Osteocyte (in vitro differentiated cells): ENCODE data around the gene GMDS. TPM values are rescaled to one million over a fixed set of nuclear protein-coding genes. Genes with fewer than 3 reads are reported as not detected.

Source experiments
- DNase-seq: peaks from one replicate; pipeline ENCODE4 v3.0.0; 2021; ENCODE audit warnings: mixed read lengths; ENCODE audit not compliant: unreplicated experiment; ENCODE audit errors: extremely low spot score
- H3K27ac Mint-ChIP-seq: one replicate; pipeline ENCODE4 v1.8.0; 2021; ENCODE audit warnings: mild to moderate bottlenecking, mixed read lengths; ENCODE audit not compliant: unreplicated experiment
- H3K27me3 Mint-ChIP-seq: one replicate; pipeline ENCODE4 v1.8.0; 2021; ENCODE audit warnings: mixed read lengths; ENCODE audit not compliant: unreplicated experiment
- H3K36me3 Mint-ChIP-seq: one replicate; pipeline ENCODE4 v1.8.0; 2021; ENCODE audit warnings: mixed read lengths; ENCODE audit not compliant: unreplicated experiment
- H3K4me1 Mint-ChIP-seq: one replicate; pipeline ENCODE4 v1.8.0; 2021; ENCODE audit warnings: mixed read lengths; ENCODE audit not compliant: unreplicated experiment
- H3K4me3 Mint-ChIP-seq: one replicate; pipeline ENCODE4 v1.8.0; 2021; ENCODE audit warnings: mild to moderate bottlenecking, moderate library complexity, mixed read lengths; ENCODE audit not compliant: unreplicated experiment
- H3K9me3 Mint-ChIP-seq: one replicate; pipeline ENCODE4 v1.8.0; 2021; ENCODE audit warnings: mixed read lengths; ENCODE audit not compliant: unreplicated experiment
- total RNA-seq: library from RNA; stranded (reverse); gene quantifications from 2 replicates; pipeline ENCODE4 v1.2.1, GENCODE V29; 2021
- TF ChIP-seq, protein P1 (sequence below): fragments of 200-600 bp; sonication (generic); IDR thresholded peaks from 2 replicates; pipeline ENCODE4 v1.5.0; 2021; ENCODE audit warnings: antibody characterized with exemption, mild to moderate bottlenecking, moderate library complexity

The GMDS gene
- total RNA-seq, 1 donor from 2014 or later: 30.7 TPM

DNA sequence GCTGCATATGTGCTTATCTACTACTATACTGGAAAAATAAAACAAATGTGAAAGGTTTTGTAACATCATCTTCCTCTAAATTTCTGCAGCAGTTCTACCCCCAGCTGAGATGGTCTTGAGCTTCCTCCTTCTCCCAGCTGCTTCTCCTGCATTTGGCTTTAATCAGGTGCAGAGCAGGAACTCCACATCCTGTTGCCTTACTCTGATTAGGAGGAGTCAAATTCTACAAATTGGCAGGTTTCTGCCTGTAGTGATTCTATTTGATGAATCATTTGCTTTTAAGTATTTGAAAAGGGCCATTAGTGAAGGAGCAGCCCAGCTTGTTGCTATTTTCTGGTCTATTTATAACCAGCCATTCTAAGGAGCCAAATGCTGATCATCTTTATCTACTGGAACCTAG lies 224.5 kb downstream of the GMDS start:
- no peak overlapping the region for H3K4me3 Mint-ChIP-seq
- peaks cover 4% of the 10 kb centered on the region for H3K9me3 Mint-ChIP-seq
- TF ChIP-seq, protein P1, sequence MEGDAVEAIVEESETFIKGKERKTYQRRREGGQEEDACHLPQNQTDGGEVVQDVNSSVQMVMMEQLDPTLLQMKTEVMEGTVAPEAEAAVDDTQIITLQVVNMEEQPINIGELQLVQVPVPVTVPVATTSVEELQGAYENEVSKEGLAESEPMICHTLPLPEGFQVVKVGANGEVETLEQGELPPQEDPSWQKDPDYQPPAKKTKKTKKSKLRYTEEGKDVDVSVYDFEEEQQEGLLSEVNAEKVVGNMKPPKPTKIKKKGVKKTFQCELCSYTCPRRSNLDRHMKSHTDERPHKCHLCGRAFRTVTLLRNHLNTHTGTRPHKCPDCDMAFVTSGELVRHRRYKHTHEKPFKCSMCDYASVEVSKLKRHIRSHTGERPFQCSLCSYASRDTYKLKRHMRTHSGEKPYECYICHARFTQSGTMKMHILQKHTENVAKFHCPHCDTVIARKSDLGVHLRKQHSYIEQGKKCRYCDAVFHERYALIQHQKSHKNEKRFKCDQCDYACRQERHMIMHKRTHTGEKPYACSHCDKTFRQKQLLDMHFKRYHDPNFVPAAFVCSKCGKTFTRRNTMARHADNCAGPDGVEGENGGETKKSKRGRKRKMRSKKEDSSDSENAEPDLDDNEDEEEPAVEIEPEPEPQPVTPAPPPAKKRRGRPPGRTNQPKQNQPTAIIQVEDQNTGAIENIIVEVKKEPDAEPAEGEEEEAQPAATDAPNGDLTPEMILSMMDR: no peak
- no peak for DNase-seq
- H3K27me3 Mint-ChIP-seq: no peaks in the 10 kb centered on the region
- peaks cover 6% of the 10 kb centered on the region for H3K36me3 Mint-ChIP-seq
- H3K4me1 Mint-ChIP-seq: peaks cover 19% of the 10 kb centered on the region
- no peak overlapping the region for H3K27ac Mint-ChIP-seq

DNA sequence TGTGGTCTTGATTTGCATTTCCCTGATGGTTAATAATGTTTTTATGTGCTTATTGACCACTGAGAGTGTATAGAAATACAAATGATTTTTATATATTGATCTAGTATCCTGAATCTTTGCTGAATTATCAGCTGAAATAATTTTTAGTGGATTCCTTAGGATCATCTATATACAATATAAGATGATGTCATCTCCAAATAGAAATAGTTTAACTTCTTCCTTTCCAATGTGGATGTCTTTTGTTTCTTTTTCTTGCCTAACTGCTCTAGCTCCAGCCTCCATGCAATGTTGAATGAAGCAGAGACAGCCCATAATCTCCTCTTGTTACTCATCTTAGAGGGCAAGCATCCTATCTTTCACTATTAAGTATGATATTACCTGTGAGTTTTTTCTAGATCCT lies 226.4 kb downstream of the GMDS start:
- Mint-ChIP-seq H3K4me3 (no peak overlapping the region), H3K4me1 (peaks cover 17% of the 10 kb centered on the region), H3K27me3 (no peaks in the 10 kb centered on the region), H3K36me3 (peaks cover 22% of the 10 kb centered on the region), H3K9me3 (peaks cover 21% of the 10 kb centered on the region), H3K27ac (no peak overlapping the region)
- no peak for DNase-seq
- TF ChIP-seq, protein P1: no peak

DNA sequence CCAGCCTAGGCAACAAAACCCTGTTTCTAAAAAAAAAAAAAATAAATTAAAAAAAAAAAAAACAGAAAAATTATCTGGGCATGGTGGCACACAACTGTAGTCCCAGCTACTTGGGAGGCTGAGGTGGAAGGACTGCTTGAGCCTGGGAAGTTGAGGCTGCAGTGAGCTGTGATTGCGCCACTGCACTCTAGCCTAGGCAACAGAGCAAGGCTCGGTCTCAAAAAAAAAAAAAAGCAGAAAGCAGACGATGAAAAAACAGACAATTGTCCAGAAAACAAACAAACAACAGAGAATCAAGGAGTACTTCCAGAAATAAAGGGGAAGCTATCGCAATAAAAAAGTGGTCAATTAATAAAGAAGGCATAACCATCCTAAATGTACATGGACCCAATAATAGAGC lies 229.4 kb downstream of the GMDS start:
- TF ChIP-seq, protein P1: no peak
- Mint-ChIP-seq H3K27ac (no peak overlapping the region), H3K36me3 (peaks cover 27% of the 10 kb centered on the region), H3K9me3 (peaks cover 32% of the 10 kb centered on the region), H3K4me3 (no peak overlapping the region), H3K4me1 (peaks cover 6% of the 10 kb centered on the region), H3K27me3 (no peaks in the 10 kb centered on the region)
- no peak for DNase-seq

DNA sequence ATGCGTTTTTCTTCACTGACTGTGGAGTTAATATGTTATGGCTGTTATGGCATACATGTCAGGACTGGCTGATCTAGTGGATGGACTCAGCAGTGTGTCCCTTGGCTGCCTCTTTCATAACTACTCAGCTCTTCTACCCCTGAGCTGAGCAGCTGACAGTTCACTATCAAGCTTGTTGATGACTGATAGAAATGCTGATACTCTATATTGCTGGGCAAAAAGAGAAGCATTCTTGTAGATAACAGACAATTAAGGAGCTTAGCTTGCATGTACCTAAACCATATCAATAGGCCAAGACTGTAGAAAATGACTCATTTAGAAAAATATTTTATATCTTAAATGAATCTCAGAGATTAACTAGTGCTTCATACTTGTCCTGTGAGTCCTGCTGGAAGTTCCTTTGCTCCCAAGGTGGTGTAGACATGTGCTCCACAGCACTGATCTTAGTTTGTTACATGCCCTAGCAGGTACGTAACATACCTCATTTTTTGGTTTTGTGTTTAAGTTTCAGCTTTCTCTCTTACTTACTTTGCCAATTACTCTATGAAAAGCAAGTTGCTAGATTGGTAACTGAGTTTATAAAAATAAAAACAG lies 236.9 kb downstream of the GMDS start:
- peaks cover 2% of the 10 kb centered on the region for H3K4me1 Mint-ChIP-seq
- no peaks in the 10 kb centered on the region for H3K27me3 Mint-ChIP-seq
- TF ChIP-seq, protein P1: no peak

DNA sequence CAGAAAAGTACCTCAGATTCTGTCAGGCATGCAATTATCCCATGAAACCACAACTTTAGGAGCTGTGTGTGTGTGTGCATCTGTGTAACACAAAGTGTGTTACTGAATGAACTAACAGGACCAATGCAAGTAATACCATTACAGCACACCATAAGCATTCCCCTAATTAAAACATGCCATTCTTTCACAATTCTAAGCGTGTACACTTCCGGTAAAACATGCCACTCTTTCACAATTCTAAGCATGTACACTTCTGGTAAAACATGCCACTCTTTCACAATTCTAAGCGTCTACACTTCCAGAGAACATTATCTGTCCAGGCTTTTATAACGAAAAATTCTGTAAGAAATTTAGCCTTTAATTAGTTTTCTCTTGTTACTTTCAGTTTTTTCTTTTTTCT lies 238.2 kb downstream of the GMDS start:
- peaks cover 17% of the 10 kb centered on the region for H3K36me3 Mint-ChIP-seq
- peaks cover 13% of the 10 kb centered on the region for H3K9me3 Mint-ChIP-seq
- H3K4me1 Mint-ChIP-seq: peaks cover 2% of the 10 kb centered on the region
- TF ChIP-seq, protein P1: no peak
- H3K27ac Mint-ChIP-seq: no peak overlapping the region
- no peak for DNase-seq
- H3K4me3 Mint-ChIP-seq: no peak overlapping the region
- no peaks in the 10 kb centered on the region for H3K27me3 Mint-ChIP-seq

More for the DNA sequence above, 236.9 kb downstream of the GMDS start:
- H3K36me3 Mint-ChIP-seq: peaks cover 20% of the 10 kb centered on the region
- no peak overlapping the region for H3K4me3 Mint-ChIP-seq
- no peak for DNase-seq
- H3K9me3 Mint-ChIP-seq: peaks cover 20% of the 10 kb centered on the region
- no peak overlapping the region for H3K27ac Mint-ChIP-seq
